Measurements from ENCODE around the gene CCNYL1.

CCNYL1 gene

DNA sequence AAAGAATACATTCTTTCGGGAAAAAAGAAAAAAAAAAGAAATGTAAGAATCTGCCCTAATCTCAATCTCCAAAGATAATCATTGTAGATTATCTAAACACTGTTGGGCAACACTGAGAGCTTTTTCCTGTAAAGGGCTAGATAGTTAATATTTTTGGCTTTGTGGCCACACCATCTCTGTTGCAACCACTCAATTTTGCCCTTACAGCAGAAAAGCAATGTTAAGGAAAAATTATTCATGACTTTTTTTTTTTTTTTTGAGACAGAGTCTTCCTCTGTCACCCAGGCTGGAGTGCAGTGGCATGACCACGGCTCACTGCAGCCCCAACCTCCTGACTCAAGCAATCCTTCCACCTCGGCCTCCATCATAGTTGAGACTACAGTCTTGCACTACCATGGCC, 75.6 kb downstream of the CCNYL1 start:
- in situ Hi-C loops (cut with MboI; ENCODE audit: low sequenced_read_pairs), result no loop called here

DNA sequence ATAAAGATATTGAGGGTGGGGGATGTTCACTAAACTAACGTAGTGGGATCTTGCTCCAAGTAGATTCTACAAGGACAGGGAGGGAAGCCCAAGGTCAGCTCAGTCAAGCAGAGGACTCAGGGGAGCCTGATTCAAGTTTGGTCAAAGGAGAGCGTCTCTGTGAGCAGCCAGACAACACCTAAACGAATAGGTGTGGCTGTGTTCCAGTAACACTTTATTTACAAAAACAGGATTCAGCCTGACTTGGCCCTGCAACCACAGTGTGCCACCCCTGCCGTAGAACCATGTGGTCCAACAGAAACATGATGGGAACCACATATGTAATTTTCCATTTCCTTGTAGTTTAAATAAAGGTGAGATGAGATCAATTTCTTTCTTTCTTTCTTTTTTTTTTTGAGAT, 76.4 kb downstream of the CCNYL1 start:
- in situ Hi-C loops (cut with MboI; ENCODE audit: low sequenced_read_pairs), result no loop called here

DNA sequence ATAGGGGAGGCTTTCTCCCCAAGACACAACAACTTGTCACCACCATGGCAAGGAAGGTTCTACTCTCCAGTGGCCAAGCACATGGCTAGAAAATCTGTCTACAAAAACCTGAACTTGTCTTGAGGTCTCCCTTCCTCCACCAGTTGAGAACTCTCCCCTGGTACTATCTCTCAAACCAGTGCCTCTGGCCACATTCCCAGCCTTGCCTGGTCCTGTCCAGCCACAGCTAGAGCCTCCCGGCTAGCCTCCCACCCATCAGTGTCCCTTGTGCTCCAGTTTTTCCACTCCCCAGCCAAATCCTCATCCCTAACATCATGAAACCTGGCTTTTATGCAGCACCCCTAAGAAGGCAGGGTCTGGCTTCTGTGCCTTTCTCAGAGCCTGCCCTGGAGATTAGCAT, 79.5 kb downstream of the CCNYL1 start:
- in situ Hi-C loops (cut with MboI; ENCODE audit: low sequenced_read_pairs), result no loop called here

DNA sequence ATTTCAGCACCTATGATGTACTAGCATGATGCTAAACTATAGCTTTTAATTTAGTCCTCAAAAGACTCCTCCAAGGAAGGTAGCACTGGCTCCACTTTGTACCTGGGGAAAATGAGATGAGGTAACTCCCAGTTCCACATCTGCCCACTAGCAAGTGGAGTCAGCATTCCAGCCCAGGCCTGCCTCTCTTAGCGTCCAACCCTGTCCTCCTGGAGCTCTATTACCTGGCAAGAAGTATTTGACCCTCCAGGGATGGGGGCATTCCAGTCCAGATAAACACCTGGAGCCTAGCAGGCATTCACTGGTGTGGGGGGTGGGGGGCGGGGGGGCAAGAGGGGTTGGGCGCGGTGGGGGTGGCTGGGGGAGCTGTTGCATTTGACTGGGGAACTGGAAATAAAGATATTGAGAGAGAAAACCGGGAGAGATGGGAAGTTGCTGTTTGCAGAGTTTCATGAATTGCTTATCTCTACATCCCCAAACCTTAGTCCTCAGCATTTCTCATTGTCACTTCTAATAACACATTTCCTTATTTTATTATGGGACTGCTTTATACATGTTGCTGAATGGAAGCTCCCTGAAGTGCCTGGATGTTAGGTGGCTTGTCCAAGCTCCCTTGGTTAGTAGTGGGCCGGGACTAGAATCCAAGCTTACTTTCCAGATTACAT, 80.3 kb downstream of the CCNYL1 start:
- in situ Hi-C loops (cut with MboI; ENCODE audit: low sequenced_read_pairs), result no loop called here

DNA sequence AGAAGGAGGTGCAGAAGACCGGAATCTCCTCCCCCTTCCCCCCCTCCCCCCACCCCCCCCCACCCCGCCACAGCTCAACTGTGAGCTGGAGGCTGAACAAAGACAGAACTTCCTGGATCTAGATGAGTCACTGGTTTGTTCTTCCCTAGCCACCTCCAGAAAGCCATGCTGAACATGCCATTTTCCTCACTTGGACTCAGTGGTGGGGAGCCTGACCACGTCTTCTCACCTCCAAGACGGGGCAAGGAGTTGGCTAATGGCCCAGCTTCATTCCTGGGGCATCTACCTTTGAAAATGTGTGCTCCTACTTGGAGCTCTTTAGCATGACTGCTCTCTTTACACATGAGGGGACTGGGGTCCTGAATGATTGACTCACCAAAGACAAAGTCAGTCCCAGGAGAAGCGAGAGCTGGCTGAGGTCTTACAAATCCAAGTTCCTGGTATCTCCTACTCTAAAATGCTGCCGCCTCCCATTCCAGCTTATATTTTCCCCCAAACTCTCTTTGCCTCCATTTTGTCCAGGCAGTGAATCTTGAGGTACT, 80.9 kb downstream of the CCNYL1 start:
- in situ Hi-C loops (cut with MboI; ENCODE audit: low sequenced_read_pairs), result no loop called here

DNA sequence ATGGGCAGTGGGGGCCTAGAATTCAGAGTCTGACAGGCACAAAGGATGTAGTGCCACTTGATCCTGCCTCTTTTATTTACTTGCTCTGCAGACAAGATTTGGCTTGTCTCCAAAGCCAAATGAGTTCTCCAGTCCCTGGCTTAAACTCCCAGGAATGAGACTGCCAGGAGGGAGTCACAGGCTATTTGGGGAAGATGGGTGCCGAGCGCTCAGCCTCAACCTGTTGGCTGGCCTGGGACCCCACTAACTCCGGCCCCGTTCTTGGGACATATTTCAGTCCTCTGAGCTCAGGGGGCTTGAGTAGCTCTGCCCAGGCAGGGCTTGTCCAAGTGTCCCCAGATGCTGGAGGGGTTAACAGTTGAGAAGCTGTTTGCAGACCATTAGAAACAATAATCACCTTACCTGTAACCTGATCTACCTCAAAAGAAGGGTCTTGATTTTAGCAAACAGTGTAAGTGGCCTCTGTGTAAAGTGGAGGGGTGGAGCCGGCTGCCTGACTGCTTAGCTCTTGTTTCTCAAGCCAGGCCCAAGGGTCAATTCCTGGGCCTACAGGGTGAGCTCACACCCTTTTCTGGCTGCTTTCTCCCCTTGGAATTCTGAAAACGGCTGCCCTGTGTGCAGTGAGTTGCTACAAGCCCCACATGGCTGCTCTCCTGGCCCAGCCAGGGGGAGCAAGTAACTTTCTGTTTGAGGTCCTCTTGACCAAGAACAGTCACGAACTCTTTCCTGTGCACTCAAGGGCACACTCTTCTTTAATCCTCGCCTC, 85.3 kb downstream of the CCNYL1 start:
- in situ Hi-C loops (cut with MboI; ENCODE audit: low sequenced_read_pairs), result no loop called here

DNA sequence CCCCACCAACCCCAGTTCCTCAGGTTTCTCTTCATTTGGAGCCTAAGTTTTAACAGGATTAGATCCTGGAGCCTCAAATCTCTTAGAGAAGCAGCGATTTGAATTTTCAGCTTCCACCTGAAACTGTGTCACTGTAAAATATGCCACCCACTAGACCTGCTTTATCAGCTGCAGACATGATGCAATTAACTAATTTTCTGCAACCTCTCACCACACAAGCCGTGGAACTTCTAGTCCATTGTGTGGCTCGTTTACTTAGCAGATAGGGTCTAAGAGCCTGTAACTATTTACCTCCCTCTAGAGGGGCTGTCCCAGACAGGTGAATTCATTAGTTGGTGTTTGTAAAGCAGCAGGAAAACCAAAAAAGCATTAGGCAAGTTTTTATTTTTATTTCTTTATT, 89.8 kb downstream of the CCNYL1 start:
- in situ Hi-C loops (cut with MboI; ENCODE audit: low sequenced_read_pairs), result no loop called here

DNA sequence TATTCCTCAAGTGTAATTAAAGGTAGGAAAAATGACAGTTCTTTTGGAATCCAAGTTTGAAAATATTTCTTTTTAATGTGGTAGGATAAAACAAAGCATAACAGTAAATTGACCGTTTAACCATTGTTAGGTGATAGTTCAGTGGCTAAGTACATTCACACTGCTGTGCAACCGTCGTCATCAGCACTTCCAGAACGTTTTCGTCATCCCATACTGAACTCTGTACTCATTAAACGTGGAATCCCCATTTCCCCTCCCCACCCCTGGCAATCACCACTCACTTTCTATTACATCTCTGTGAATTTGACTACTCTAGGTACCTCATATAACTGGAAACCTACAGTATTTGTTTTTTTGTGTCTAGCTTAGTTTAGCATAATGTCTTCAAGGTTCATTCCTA, 91.2 kb downstream of the CCNYL1 start:
- in situ Hi-C loops (cut with MboI; ENCODE audit: low sequenced_read_pairs), result no loop called here

All from HL-60/S4 (cell line).